GM12878 (cell line): ENCODE data around the gene ANKRD11. TPM values are rescaled to one million over a fixed set of nuclear protein-coding genes. Genes with fewer than 3 reads are reported as not detected.

ENCODE experiments used
- ATAC-seq: fragments of 200-7000 bp; cut with Tn5 transposase; 3 replicates; pipeline ENCODE4 v1.9.1; 2020; ENCODE audit warnings: mild to moderate bottlenecking, moderate library complexity
- BruUV-seq: library from RNA; stranded (reverse); fragments of 400-500 nt; replicated peaks from 2 replicates; lab custom pipeline; 2021; lab: Mats Ljungman, UMichigan
- CTCF ChIA-PET: fragments of 300-600 bp; sonication (Branson Sonifier 250); formaldehyde crosslinking; extraction: SDS; loops from one replicate; lab custom pipeline; 2021; ENCODE audit warnings: inconsistent platforms; lab: Yijun Ruan, JAX
- POLR2A ChIA-PET: fragments of 350-600 bp; formaldehyde crosslinking; extraction: SDS; loops from one replicate; lab custom pipeline; 2021; ENCODE audit warnings: inconsistent platforms; lab: Charles Lee
- RAD21 ChIA-PET: fragments of 300-600 bp; sonication (Branson Sonifier 250); formaldehyde crosslinking; loops from one replicate; lab custom pipeline; 2023; ENCODE audit warnings: antibody characterized with exemption; ENCODE audit not compliant: unreplicated experiment; lab: Charles Lee
- SMC1A ChIA-PET: fragments of 300-600 bp; sonication (Branson Sonifier 250); formaldehyde crosslinking; loops from one replicate; lab custom pipeline; 2023; ENCODE audit not compliant: unreplicated experiment, uncharacterized antibody; lab: Charles Lee
- DNase-seq: peaks from one replicate; pipeline ENCODE4 v3.0.0-alpha.2; 2011; ENCODE audit warnings: low read depth, low spot score
- FAIRE-seq: peaks from 3 replicates; lab custom pipeline; 2011; peaks lifted over from hg19 to GRCh38; lab: Jason Lieb, UNC
- H2AFZ ChIP-seq: 2 replicates; pipeline ENCODE4 v1.6.0; 2011; ENCODE audit warnings: low read depth, low read length, control low read depth; ENCODE audit not compliant: control insufficient read depth
- H3K27ac ChIP-seq: 2 replicates; pipeline ENCODE4 v1.5.1; 2011; ENCODE audit warnings: control low read depth; ENCODE audit not compliant: control insufficient read depth, insufficient read depth
- H3K27me3 ChIP-seq, 2 experiments: replicated peaks in 1 of 2; 2 replicates each; pipeline versions ENCODE4 v1.6.0 to v1.6.1; 2011; ENCODE audit warnings: low read length in 1 of 2; ENCODE audit not compliant: control insufficient read depth in 2 of 2, insufficient read depth in 2 of 2
- H3K36me3 ChIP-seq, 2 experiments: 2 replicates each; pipeline ENCODE4 v1.5.1; 2011; ENCODE audit warnings: low read length in 1 of 2; ENCODE audit not compliant: control insufficient read depth in 2 of 2, insufficient read depth in 2 of 2
- H3K4me1 ChIP-seq: 2 replicates; pipeline ENCODE4 v1.6.1; 2011; ENCODE audit warnings: mild to moderate bottlenecking, low read length, moderate library complexity, mixed read lengths; ENCODE audit not compliant: control insufficient read depth, insufficient read depth
- H3K4me2 ChIP-seq: 2 replicates; pipeline ENCODE4 v1.6.0; 2011; ENCODE audit warnings: control low read depth; ENCODE audit not compliant: control insufficient read depth, insufficient read depth
- H3K4me3 ChIP-seq: fragments of 200-600 bp; sonication (generic); 2 replicates; pipeline ENCODE4 v1.5.1; 2016
- H3K79me2 ChIP-seq: 2 replicates; pipeline ENCODE4 v1.6.0; 2011; ENCODE audit warnings: low read length; ENCODE audit not compliant: control insufficient read depth, insufficient read depth
- H3K9ac ChIP-seq: 2 replicates; pipeline ENCODE4 v1.8.0; 2011; ENCODE audit warnings: low read length, control low read depth, mixed read lengths; ENCODE audit not compliant: control insufficient read depth, insufficient read depth
- H3K9me3 ChIP-seq: replicated peaks from 3 replicates; pipeline ENCODE4 v1.5.1; 2011; ENCODE audit warnings: mild to moderate bottlenecking, low read length; ENCODE audit not compliant: control insufficient read depth, insufficient read depth
- H4K20me1 ChIP-seq: 2 replicates; pipeline ENCODE4 v1.6.0; 2011; ENCODE audit not compliant: control insufficient read depth, insufficient read depth
- BMI1 ChIP-seq: fragments of 450-650 bp; IDR thresholded peaks from 2 replicates; pipeline ENCODE4 v1.6.1; 2016; ENCODE audit warnings: mild to moderate bottlenecking, moderate library complexity, borderline replicate concordance
- CBX5 ChIP-seq: sonication (generic); IDR thresholded peaks from 2 replicates; pipeline ENCODE4 v1.6.1; 2016; ENCODE audit warnings: low read depth, moderate library complexity, mild to moderate bottlenecking, inconsistent platforms
- CEBPZ ChIP-seq: fragments of 150-350 bp; IDR thresholded peaks from 2 replicates; pipeline ENCODE4 v1.6.1; 2016; ENCODE audit warnings: low read depth, low read length
- CHD1 ChIP-seq: IDR thresholded peaks from 2 replicates; pipeline ENCODE4 v1.6.1; 2012; ENCODE audit warnings: low read depth, low read length, improper control_type of control experiment
- E2F8 ChIP-seq: fragments of 450-650 bp; IDR thresholded peaks from 2 replicates; pipeline ENCODE4 v1.6.1; 2018; ENCODE audit warnings: mild to moderate bottlenecking, low read depth, moderate library complexity; ENCODE audit not compliant: partially characterized antibody
- HCFC1 ChIP-seq: fragments of 150-350 bp; IDR thresholded peaks from 2 replicates; pipeline ENCODE4 v1.6.1; 2014; ENCODE audit warnings: low read length
- IRF5 ChIP-seq: fragments of 450-650 bp; IDR thresholded peaks from 2 replicates; pipeline ENCODE4 v1.6.1; 2017; ENCODE audit warnings: borderline replicate concordance
- JUND ChIP-seq: IDR thresholded peaks from 2 replicates; pipeline ENCODE4 v1.6.1; 2012; ENCODE audit warnings: low read depth, mild to moderate bottlenecking, low read length, improper control_type of control experiment, moderate library complexity
- MAX ChIP-seq: IDR thresholded peaks from 2 replicates; pipeline ENCODE4 v1.6.1; 2012; ENCODE audit warnings: low read depth, low read length, improper control_type of control experiment
- MEF2A ChIP-seq: IDR thresholded peaks from 2 replicates; pipeline ENCODE4 v1.6.1; 2011; ENCODE audit warnings: low read depth, mild to moderate bottlenecking, low read length, moderate library complexity; ENCODE audit not compliant: insufficient read depth
- MLLT1 ChIP-seq: fragments of 450-650 bp; IDR thresholded peaks from 2 replicates; pipeline ENCODE4 v1.6.1; 2016; ENCODE audit warnings: mild to moderate bottlenecking
- NFXL1 ChIP-seq: fragments of 450-650 bp; IDR thresholded peaks from 2 replicates; pipeline ENCODE4 v1.6.1; 2017; ENCODE audit warnings: antibody characterized with exemption, mild to moderate bottlenecking, borderline replicate concordance
- SMC3 ChIP-seq: IDR thresholded peaks from 2 replicates; pipeline ENCODE4 v1.6.1; 2011; ENCODE audit warnings: low read length, improper control_type of control experiment, borderline replicate concordance
- SPI1 ChIP-seq: IDR thresholded peaks from 2 replicates; pipeline ENCODE4 v1.6.1; 2011; ENCODE audit warnings: low read depth, mild to moderate bottlenecking, low read length, moderate library complexity, borderline replicate concordance; ENCODE audit not compliant: insufficient read depth
- TAF1 ChIP-seq: IDR thresholded peaks from 2 replicates; pipeline ENCODE4 v1.6.1; 2011; ENCODE audit warnings: mild to moderate bottlenecking, low read depth, low read length, borderline replicate concordance
- YY1 ChIP-seq: IDR thresholded peaks from 2 replicates; pipeline ENCODE4 v1.6.1; 2011; ENCODE audit warnings: low read depth, mild to moderate bottlenecking, low read length
- WGBS: methylation state at CpG from one replicate; pipeline ENCODE4 v1.1.6; 2016; ENCODE audit warnings: low lambda C conversion rate; ENCODE audit not compliant: insufficient replicate concordance, insufficient coverage; ENCODE audit errors: missing lambda C conversion rate; 5-methylcytosine and 5-hydroxymethylcytosine counted together
- in situ Hi-C: fragments of 300-500 bp; cut with MboI; formaldehyde crosslinking; loops from 9 replicates; pipeline ENCODE4 v1.14.3; 2018; ENCODE audit warnings: mixed read lengths
- intact Hi-C: fragments of 100-400 bp; cut with micrococcal nuclease; formaldehyde crosslinking; loops from one replicate; pipeline ENCODE4 v1.14.2; 2022; ENCODE audit not compliant: unreplicated experiment
- polyA plus RNA-seq, 11 experiments: library from polyadenylated mRNA; depleted of rRNA in 4 of 11; unstranded in 6 of 11; stranded (reverse) in 5 of 11; fragments of >200 nt; fragmentation: Nextera tagmentation in 4 of 11; fragmentation: Illumina TruSeq in 1 of 11; extraction: Ambion mirVana in 4 of 11; extraction: Trizol in 1 of 11; gene quantifications; 1 replicate in 1 of 11; 2 replicates in 10 of 11; pipeline versions ENCODE4 v1.2.1 to v1.2.3, GENCODE V29; 2011 to 2016; ENCODE audit warnings: inconsistent platforms in 2 of 11, missing spikeins in 2 of 11, low read depth in 1 of 11
- total RNA-seq, 4 experiments: library from RNA; depleted of rRNA in 3 of 4; stranded (reverse); fragments of >200 nt in 3 of 4; fragmentation: Illumina TruSeq in 1 of 4; extraction: Trizol in 1 of 4; gene quantifications; 2 replicates each; pipeline versions ENCODE4 v1.2.1 to v1.2.3, GENCODE V29; 2013 to 2021

The ANKRD11 gene
- total and polyA plus RNA-seq, 10 of the 15 experiments (the other 5 are each of a cell fraction or from before 2014, with no cell fraction given) = 5.1 to 103 (median 27.4) TPM

GRCh38 chr16:89283449-89283848, 206.9 kb downstream of the ANKRD11 start:
- intact Hi-C loops = no loop called here
- FAIRE-seq = no peak
- DNase-seq = no peak
- H3K4me3 ChIP-seq = no peak overlapping the region
- ChIA-PET SMC1A (no interaction called here), CTCF (no interaction called here), POLR2A (no interaction called here), RAD21 (no interaction called here)
- H3K9ac ChIP-seq = no peak overlapping the region
- no peaks in the 10 kb centered on the region for H3K79me2 ChIP-seq
- H3K4me2 ChIP-seq = no peak overlapping the region
- H3K27me3 ChIP-seq = no peaks in the 10 kb centered on the region
- no peak for ATAC-seq
- H3K27ac ChIP-seq = no peak overlapping the region
- BruUV-seq = no TSS peak
- in situ Hi-C loops = no loop called here
- H3K36me3 ChIP-seq = peaks cover 32 to 42% of the 10 kb centered on the region in 2 experiments
- 88% methylated on average over 20 of the region's 20 CpGs for WGBS
- no peaks in the 10 kb centered on the region for H3K4me1 ChIP-seq
- no peaks in the 10 kb centered on the region for H4K20me1 ChIP-seq
- H3K9me3 ChIP-seq = no peaks in the 10 kb centered on the region
- no peak overlapping the region for H2AFZ ChIP-seq
- TF ChIP-seq YY1 = no peak
- no peak for TF ChIP-seq JUND
- no peak for TF ChIP-seq IRF5
- no peak for TF ChIP-seq BMI1
- TF ChIP-seq CHD1 = no peak
- TF ChIP-seq HCFC1 = no peak
- TF ChIP-seq CBX5 = no peak
- no peak for TF ChIP-seq SMC3
- TF ChIP-seq TAF1 = no peak
- TF ChIP-seq CEBPZ = no peak
- no peak for TF ChIP-seq E2F8
- no peak for TF ChIP-seq SPI1
- TF ChIP-seq MLLT1 = no peak
- no peak for TF ChIP-seq MAX
- TF ChIP-seq NFXL1 = no peak
- TF ChIP-seq MEF2A = no peak
